RPMI7951 (cell line): Measurements from ENCODE around the gene HOOK2. TPM values are rescaled to one million over a fixed set of nuclear protein-coding genes. Genes with fewer than 3 reads are reported as not detected.
"Not testable (repeated sequence)": the region's sequence is repeated elsewhere in the genome, so short reads cannot be mapped to it uniquely, and the experiment has no call there.

ENCODE experiments used
- DNase-seq: peaks from one replicate; pipeline ENCODE4 v3.0.0-alpha.2; 2012; ENCODE audit warnings: low read depth
- total RNA-seq: library from RNA; depleted of rRNA; stranded (reverse); fragments of >200 nt; shearing (Covaris generic); gene quantifications from 2 replicates; pipeline ENCODE4 v1.2.3, GENCODE V29; 2014; rRNA removed

Gene HOOK2
- total RNA-seq, 1 experiment from 2014 or later = 4.0 TPM

- DNase-seq = peak; percentile 69
Observed at GRCh38 chr19:12721656-12722565, 53.4 kb downstream of the HOOK2 start.

- DNase-seq = no peak
Observed at GRCh38 chr19:12720851-12721655, 54.3 kb downstream of the HOOK2 start.

GRCh38 chr19:12720296-12720695 is 55.1 kb downstream of the HOOK2 start:
- DNase-seq = no peak

DNA sequence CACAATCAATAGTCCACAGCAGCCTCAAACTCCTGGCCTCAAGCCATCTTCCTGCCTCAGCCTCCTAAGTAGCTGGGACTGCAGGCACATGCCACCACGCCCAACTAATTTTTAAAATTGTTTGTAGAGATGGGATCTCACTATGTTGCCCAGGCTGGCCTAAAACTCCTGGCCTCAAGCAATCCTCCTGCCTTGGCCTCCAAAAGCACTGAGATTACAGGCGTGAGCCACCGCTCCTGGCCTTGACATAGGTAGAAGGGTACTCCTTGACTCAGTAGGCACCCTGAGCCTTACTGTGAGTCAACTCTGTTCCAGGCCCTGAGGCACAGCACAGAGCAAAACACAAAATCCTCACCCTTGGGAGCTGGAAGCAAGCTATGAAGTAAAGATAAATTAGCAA is 59.4 kb downstream of the HOOK2 start:
- no peak for DNase-seq

- DNase-seq = no peak
Observed at GRCh38 chr19:12715102-12715501, 60.2 kb downstream of the HOOK2 start.

- not testable (repeated sequence) for DNase-seq
Observed at GRCh38 chr19:12713304-12713703, 62.0 kb downstream of the HOOK2 start.

Other genes starting within 250 kb of the HOOK2 start
- 2.5 and 3.3 TPM in 2 replicates for gene ZNF564, start 224.1 kb downstream of the HOOK2 start, total RNA-seq
- 4.7 and 4.9 TPM in 2 replicates for gene ZNF490, start 164.7 kb downstream of the HOOK2 start, total RNA-seq
- gene ZNF791, start 164.6 kb downstream of the HOOK2 start, total RNA-seq = 9.6 and 10.8 TPM in 2 replicates
- gene MAN2B1, start 108.8 kb downstream of the HOOK2 start, total RNA-seq = 22.6 and 25.2 TPM in 2 replicates
- gene WDR83, start 108.7 kb downstream of the HOOK2 start, total RNA-seq = 10.2 and 14.6 TPM in 2 replicates
- 95.2 and 109 TPM in 2 replicates for gene DHPS, start 93.7 kb downstream of the HOOK2 start, total RNA-seq
- not detected in 2 replicates for gene GNG14, start 87.6 kb downstream of the HOOK2 start, total RNA-seq
- 21.6 and 24.4 TPM in 2 replicates for gene FBXW9, start 78.9 kb downstream of the HOOK2 start, total RNA-seq
- gene TNPO2, start 51.6 kb downstream of the HOOK2 start, total RNA-seq = 28.2 and 29.9 TPM in 2 replicates
- gene TRIR, start 40.9 kb downstream of the HOOK2 start, total RNA-seq = 276 and 304 TPM in 2 replicates
- gene GET3, start 38.1 kb downstream of the HOOK2 start, total RNA-seq = 115 and 127 TPM in 2 replicates
- 0.10 TPM in 1 of 2 replicates, not detected in the other for gene BEST2, start 23.8 kb downstream of the HOOK2 start, total RNA-seq
- gene JUNB, start 15.9 kb upstream of the HOOK2 start, total RNA-seq = 44.1 and 61.9 TPM in 2 replicates
- gene PRDX2, start 26.2 kb upstream of the HOOK2 start, total RNA-seq = 443 and 513 TPM in 2 replicates
- gene THSD8, start 26.5 kb upstream of the HOOK2 start, total RNA-seq = not detected in 2 replicates
- gene RNASEH2A, start 31.0 kb upstream of the HOOK2 start, total RNA-seq = 83.6 and 99.1 TPM in 2 replicates
- gene RTBDN, start 59.0 kb upstream of the HOOK2 start, total RNA-seq = 0.68 TPM in 1 of 2 replicates, not detected in the other
- gene MAST1, start 63.0 kb upstream of the HOOK2 start, total RNA-seq = 0.10 and 1.6 TPM in 2 replicates
- 33.6 and 36.1 TPM in 2 replicates for gene DNASE2, start 105.9 kb upstream of the HOOK2 start, total RNA-seq
- gene KLF1, start 111.6 kb upstream of the HOOK2 start, total RNA-seq = not detected in 2 replicates
- gene GCDH, start 115.6 kb upstream of the HOOK2 start, total RNA-seq = 29.1 and 40.5 TPM in 2 replicates
- 0.20 and 3.0 TPM in 2 replicates for gene SYCE2, start 143.7 kb upstream of the HOOK2 start, total RNA-seq
- gene FARSA, start 158.2 kb upstream of the HOOK2 start, total RNA-seq = 60.7 and 83.7 TPM in 2 replicates
- 1,708 and 2,160 TPM in 2 replicates for gene CALR, start 163.1 kb upstream of the HOOK2 start, total RNA-seq
- gene RAD23A, start 170.3 kb upstream of the HOOK2 start, total RNA-seq = 104 and 123 TPM in 2 replicates
- gene GADD45GIP1, start 181.7 kb upstream of the HOOK2 start, total RNA-seq = 41.2 and 65.1 TPM in 2 replicates
- gene DAND5, start 194.0 kb upstream of the HOOK2 start, total RNA-seq = not detected in 2 replicates
- gene NFIX, start 219.9 kb upstream of the HOOK2 start, total RNA-seq = 19.6 and 22.5 TPM in 2 replicates